NCI-H748 (cell line): ENCODE results near the gene COL28A1.
A peak's percentile ranks its signal among the peaks of the same experiment; 100 is the strongest.
"Not testable (repeated sequence)": the region's sequence is repeated elsewhere in the genome, so short reads cannot be mapped to it uniquely, and the experiment has no call there.

Source experiments
- DNase-seq: peaks from one replicate; lab custom pipeline; 2025; ENCODE audit not compliant: unreplicated experiment; lab: John Stamatoyannopoulos, UW

The COL28A1 gene

GRCh38 chr7:7562736-7563135 is 27.1 kb upstream of the COL28A1 start:
- DNase-seq, result no peak

- not testable (repeated sequence) for DNase-seq
These were observed 25.9 kb upstream of the COL28A1 start for GRCh38 chr7:7561591-7561990.

- DNase-seq, result no peak
These were observed 21.6 kb upstream of the COL28A1 start for GRCh38 chr7:7557252-7557651.

- DNase-seq, result no peak
These were observed 21.2 kb upstream of the COL28A1 start for GRCh38 chr7:7556852-7557251.

GRCh38 chr7:7554649-7555575 is 19.2 kb upstream of the COL28A1 start:
- DNase-seq, result peak; percentile 100

GRCh38 chr7:7554021-7554432 is 18.4 kb upstream of the COL28A1 start:
- peak; percentile 93 for DNase-seq

GRCh38 chr7:7553386-7553785 is 17.7 kb upstream of the COL28A1 start:
- DNase-seq, result no peak

GRCh38 chr7:7552199-7552598 is 16.5 kb upstream of the COL28A1 start:
- no peak for DNase-seq

- DNase-seq, result no peak
These were observed 15.0 kb upstream of the COL28A1 start for GRCh38 chr7:7550663-7551062.

GRCh38 chr7:7548407-7548806 is 12.7 kb upstream of the COL28A1 start:
- no peak for DNase-seq

GRCh38 chr7:7542251-7542835 is 6.7 kb upstream of the COL28A1 start:
- DNase-seq, result no peak

GRCh38 chr7:7539711-7540110 is 4.0 kb upstream of the COL28A1 start:
- no peak for DNase-seq

- no peak for DNase-seq
These were observed 3.5 kb upstream of the COL28A1 start for GRCh38 chr7:7539152-7539551.

- no peak for DNase-seq
These were observed 2.0 kb upstream of the COL28A1 start for GRCh38 chr7:7537711-7538110.

- DNase-seq, result peak; percentile 53
These were observed 835 bp upstream of the COL28A1 start for GRCh38 chr7:7536396-7537019.

GRCh38 chr7:7533831-7534430 is 1.7 kb downstream of the COL28A1 start:
- DNase-seq, result no peak

- peak; percentile 98 for DNase-seq
These were observed 6.3 kb downstream of the COL28A1 start for GRCh38 chr7:7529328-7529727.

- DNase-seq, result no peak
These were observed 8.6 kb downstream of the COL28A1 start for GRCh38 chr7:7527047-7527446.

GRCh38 chr7:7526006-7526405 is 9.7 kb downstream of the COL28A1 start:
- DNase-seq, result no peak

GRCh38 chr7:7524121-7524520 is 11.6 kb downstream of the COL28A1 start:
- DNase-seq, result no peak

GRCh38 chr7:7522421-7522820 is 13.3 kb downstream of the COL28A1 start:
- no peak for DNase-seq

GRCh38 chr7:7521259-7521658 is 14.4 kb downstream of the COL28A1 start:
- peak; percentile 13 for DNase-seq
